Esophagus squamous epithelium (tissue), 4 donors: Measurements from ENCODE around the gene RNF130.

ENCODE experiments used
- POLR2A ChIP-seq, 4 donors: fragments of 450-650 bp; IDR thresholded peaks; one replicate each; pipeline ENCODE4 v1.6.1; 2017; ENCODE audit warnings: antibody characterized with exemption in 4 of 4, mild to moderate bottlenecking in 4 of 4, moderate library complexity in 3 of 4
- TF ChIP-seq, protein P1 (sequence below), 6 experiments: fragments of 450-650 bp in 4 of 6; fragments of 200-600 bp in 2 of 6; sonication (generic) in 2 of 6; IDR thresholded peaks; one replicate each; pipeline ENCODE4 v1.5.1; 2016 to 2019; ENCODE audit warnings: antibody characterized with exemption in 6 of 6, mild to moderate bottlenecking in 4 of 6, moderate library complexity in 4 of 6

DNA sequence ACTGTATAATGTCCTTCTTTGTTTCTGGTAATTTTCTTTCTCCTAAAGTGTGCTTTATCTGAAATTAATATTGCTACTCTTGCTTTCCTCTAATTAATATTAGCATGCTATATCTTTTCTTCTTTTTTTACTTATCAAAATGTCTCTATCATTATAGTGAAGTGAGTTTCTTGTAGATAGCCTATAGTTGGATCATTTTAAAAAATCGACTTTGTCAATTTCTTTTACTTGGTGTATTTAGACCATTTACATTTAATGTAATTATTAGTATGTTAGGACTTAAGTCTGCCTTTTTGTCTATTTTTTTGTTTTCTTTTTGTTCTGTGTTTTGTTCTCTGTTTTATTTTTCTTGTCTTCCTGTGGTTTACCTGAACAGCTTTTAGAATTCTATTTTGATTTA, 35.4 kb upstream of the RNF130 start:
- TF ChIP-seq, protein P1, sequence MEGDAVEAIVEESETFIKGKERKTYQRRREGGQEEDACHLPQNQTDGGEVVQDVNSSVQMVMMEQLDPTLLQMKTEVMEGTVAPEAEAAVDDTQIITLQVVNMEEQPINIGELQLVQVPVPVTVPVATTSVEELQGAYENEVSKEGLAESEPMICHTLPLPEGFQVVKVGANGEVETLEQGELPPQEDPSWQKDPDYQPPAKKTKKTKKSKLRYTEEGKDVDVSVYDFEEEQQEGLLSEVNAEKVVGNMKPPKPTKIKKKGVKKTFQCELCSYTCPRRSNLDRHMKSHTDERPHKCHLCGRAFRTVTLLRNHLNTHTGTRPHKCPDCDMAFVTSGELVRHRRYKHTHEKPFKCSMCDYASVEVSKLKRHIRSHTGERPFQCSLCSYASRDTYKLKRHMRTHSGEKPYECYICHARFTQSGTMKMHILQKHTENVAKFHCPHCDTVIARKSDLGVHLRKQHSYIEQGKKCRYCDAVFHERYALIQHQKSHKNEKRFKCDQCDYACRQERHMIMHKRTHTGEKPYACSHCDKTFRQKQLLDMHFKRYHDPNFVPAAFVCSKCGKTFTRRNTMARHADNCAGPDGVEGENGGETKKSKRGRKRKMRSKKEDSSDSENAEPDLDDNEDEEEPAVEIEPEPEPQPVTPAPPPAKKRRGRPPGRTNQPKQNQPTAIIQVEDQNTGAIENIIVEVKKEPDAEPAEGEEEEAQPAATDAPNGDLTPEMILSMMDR (IDR thresholded peaks at IDR 0.05), result no peak
- TF ChIP-seq POLR2A (IDR thresholded peaks at IDR 0.05), result no peak
